GM12873 (cell line): ENCODE data around the gene BBIP1.

Experiments used
- CTCF ChIP-seq: IDR thresholded peaks from 2 replicates; pipeline ENCODE4 v1.5.1; 2012; ENCODE audit warnings: low read depth, mild to moderate bottlenecking, moderate library complexity, low read length, control low read depth; ENCODE audit not compliant: insufficient read depth; ENCODE audit errors: missing control alignments

Gene BBIP1

GRCh38 chr10:110870823-110871297 lies 48.1 kb downstream of the BBIP1 start:
- TF ChIP-seq CTCF, result no peak

GRCh38 chr10:110868981-110869380 lies 50.0 kb downstream of the BBIP1 start:
- no peak for TF ChIP-seq CTCF

- TF ChIP-seq CTCF, result no peak
Observed at GRCh38 chr10:110867807-110868465, 51.0 kb downstream of the BBIP1 start.

GRCh38 chr10:110865809-110866482 lies 53.0 kb downstream of the BBIP1 start:
- no peak for TF ChIP-seq CTCF

GRCh38 chr10:110865186-110865808 lies 53.7 kb downstream of the BBIP1 start:
- no peak for TF ChIP-seq CTCF

- TF ChIP-seq CTCF, result no peak
Observed at GRCh38 chr10:110864662-110865140, 54.3 kb downstream of the BBIP1 start.

GRCh38 chr10:110863956-110864355 lies 55.0 kb downstream of the BBIP1 start:
- TF ChIP-seq CTCF, result no peak
